Fibroblast of lung (primary cell): ENCODE measurements around the gene MANEAL. TPM values are rescaled to one million over a fixed set of nuclear protein-coding genes. Genes with fewer than 3 reads are reported as not detected.

Source experiments
- DNase-seq, 2 donors: peaks; one replicate each; pipeline versions ENCODE4 v3.0.0 to v3.0.0-alpha.2; 2010; ENCODE audit warnings: low read depth in 2 of 2
- H2AFZ ChIP-seq: 2 replicates; pipeline ENCODE4 v1.5.1; 2012; ENCODE audit warnings: low read length, control low read depth, inconsistent platforms
- H3K27ac ChIP-seq: 2 replicates; pipeline ENCODE4 v1.5.1; 2011; ENCODE audit warnings: low read length, control low read depth; ENCODE audit not compliant: insufficient read depth
- H3K27me3 ChIP-seq: 2 replicates; pipeline ENCODE4 v1.5.1; 2011; ENCODE audit warnings: mild to moderate bottlenecking, low read length; ENCODE audit not compliant: control insufficient read depth, insufficient read depth
- H3K36me3 ChIP-seq: 2 replicates; pipeline ENCODE4 v1.5.1; 2011; ENCODE audit warnings: low read length; ENCODE audit not compliant: control insufficient read depth, insufficient read depth
- H3K4me1 ChIP-seq: 2 replicates; pipeline ENCODE4 v1.5.1; 2011; ENCODE audit warnings: low read length; ENCODE audit not compliant: control insufficient read depth, insufficient read depth; ENCODE audit errors: extremely low read depth
- H3K4me2 ChIP-seq: 2 replicates; pipeline ENCODE4 v1.5.1; 2011; ENCODE audit warnings: low read length, control low read depth; ENCODE audit not compliant: insufficient read depth; ENCODE audit errors: extremely low read depth
- H3K4me3 ChIP-seq, 4 experiments: fragments of 200-600 bp in 1 of 4; sonication (generic) in 1 of 4; replicated peaks in 1 of 4; 2 replicates each; pipeline ENCODE4 v1.5.1; 2011 to 2016; ENCODE audit warnings: low read length in 4 of 4, low read depth in 3 of 4, mild to moderate bottlenecking in 3 of 4, control low read depth in 2 of 4, inconsistent platforms in 1 of 4, mixed read lengths in 1 of 4; ENCODE audit not compliant: insufficient read depth in 1 of 4; ENCODE audit errors: control extremely low read depth in 1 of 4
- H3K79me2 ChIP-seq: 2 replicates; pipeline ENCODE4 v1.5.1; 2012; ENCODE audit warnings: mild to moderate bottlenecking, low read length, inconsistent platforms; ENCODE audit not compliant: control insufficient read depth, insufficient read depth
- H3K9ac ChIP-seq: 2 replicates; pipeline ENCODE4 v1.5.1; 2011; ENCODE audit warnings: mild to moderate bottlenecking, low read length, control low read depth; ENCODE audit not compliant: insufficient read depth
- H3K9me3 ChIP-seq: 2 replicates; pipeline ENCODE4 v1.5.1; 2012; ENCODE audit warnings: low read depth, low read length; ENCODE audit not compliant: control insufficient read depth, insufficient read depth
- H4K20me1 ChIP-seq: 2 replicates; pipeline ENCODE4 v1.5.1; 2011; ENCODE audit warnings: low read length; ENCODE audit not compliant: control insufficient read depth, insufficient read depth; ENCODE audit errors: extremely low read depth
- EZH2 ChIP-seq: IDR thresholded peaks from 2 replicates; pipeline ENCODE4 v1.5.1; 2012; ENCODE audit warnings: low read length, control low read depth, mild to moderate bottlenecking; ENCODE audit errors: missing control alignments
- polyA minus RNA-seq: library from RNA; depleted of rRNA, polyadenylated mRNA; stranded (reverse); fragments of >200 nt; gene quantifications from 2 replicates; pipeline ENCODE4 v1.2.3, GENCODE V29; 2011; ENCODE audit warnings: low replicate concordance
- polyA plus RNA-seq, 2 donors: library from polyadenylated mRNA; depleted of rRNA in 1 of 2; stranded (reverse) in 1 of 2; unstranded in 1 of 2; fragments of >200 nt; gene quantifications; 2 replicates each; pipeline ENCODE4 v1.2.1, GENCODE V29; 2011 to 2012; ENCODE audit warnings: missing spikeins in 1 of 2
- total RNA-seq: library from RNA; depleted of rRNA; stranded (reverse); fragments of >200 nt; gene quantifications from 2 replicates; pipeline ENCODE4 v1.2.1, GENCODE V29; 2014
- TF ChIP-seq, protein P1 (sequence below), 2 donors: IDR thresholded peaks in 1 of 2; conservative IDR thresholded peaks in 1 of 2; 1 replicate in 1 of 2; 2 replicates in 1 of 2; pipeline ENCODE4 v1.5.1; 2011 to 2012; ENCODE audit warnings: low read length in 2 of 2, control low read depth in 1 of 2, inconsistent platforms in 1 of 2, low read depth in 1 of 2, mild to moderate bottlenecking in 1 of 2

Gene MANEAL, protein sequence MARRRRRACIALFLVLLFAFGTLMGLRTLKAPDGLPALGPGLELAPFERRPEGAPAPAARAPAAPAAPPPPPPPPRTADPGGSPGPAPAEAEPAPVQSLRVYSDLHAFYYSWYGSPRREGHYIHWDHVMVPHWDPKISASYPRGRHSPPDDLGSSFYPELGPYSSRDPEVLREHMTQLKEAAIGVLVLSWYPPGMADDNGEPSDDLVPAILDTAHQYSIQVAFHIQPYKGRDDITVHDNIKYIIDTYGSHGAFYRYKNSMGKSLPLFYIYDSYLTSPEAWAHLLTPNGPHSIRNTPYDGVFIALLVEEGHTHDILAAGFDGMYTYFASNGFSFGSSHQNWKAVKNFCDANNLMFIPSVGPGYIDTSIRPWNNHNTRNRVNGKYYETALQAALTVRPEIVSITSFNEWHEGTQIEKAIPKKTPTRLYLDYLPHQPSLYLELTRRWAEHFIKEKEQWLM
- total RNA-seq (0.26 and 0.50 TPM in 2 replicates), polyA plus RNA-seq (0.44 and 0.79 TPM in 2 replicates), polyA minus RNA-seq (0.96 and 7.0 TPM in 2 replicates)
- polyA plus RNA-seq (2012), result 0.30 and 0.57 TPM in 2 replicates

DNA sequence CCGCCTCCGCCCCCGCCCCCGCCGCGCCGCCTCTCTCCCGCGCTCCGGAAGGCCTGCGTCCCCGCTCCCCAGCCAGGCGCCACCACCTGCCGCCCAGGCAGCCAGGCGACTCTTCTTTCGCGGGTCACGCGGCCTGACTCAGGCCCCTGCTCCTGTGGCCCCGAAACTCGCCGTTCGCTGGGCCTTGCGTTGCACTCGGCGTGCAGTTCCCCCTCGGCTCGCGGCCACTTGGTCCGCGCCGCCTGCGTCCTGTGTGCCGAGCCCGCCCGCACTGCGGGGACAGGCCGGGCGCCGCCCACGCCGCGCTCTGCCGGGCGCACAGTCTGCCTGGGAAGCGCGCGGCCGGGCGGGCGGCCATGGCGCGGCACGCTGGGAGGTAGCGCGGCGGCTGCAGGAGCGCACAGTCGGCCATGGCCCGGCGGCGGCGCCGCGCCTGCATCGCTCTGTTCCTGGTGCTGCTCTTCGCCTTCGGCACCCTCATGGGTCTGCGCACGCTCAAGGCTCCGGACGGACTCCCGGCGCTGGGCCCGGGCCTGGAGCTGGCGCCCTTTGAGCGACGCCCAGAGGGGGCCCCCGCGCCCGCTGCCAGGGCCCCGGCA lies at the start of gene MANEAL:
TSS of gene MANEAL (plus strand) at position 75 of the 599 bp plus-strand sequence. CDS start at position 411, 336 bp downstream.
- no peaks in the 10 kb centered on the region for H4K20me1 ChIP-seq
- H2AFZ ChIP-seq, result no peak within 1 kb of the TSS
- H3K36me3 ChIP-seq, result no peaks in the 10 kb centered on the region

DNA sequence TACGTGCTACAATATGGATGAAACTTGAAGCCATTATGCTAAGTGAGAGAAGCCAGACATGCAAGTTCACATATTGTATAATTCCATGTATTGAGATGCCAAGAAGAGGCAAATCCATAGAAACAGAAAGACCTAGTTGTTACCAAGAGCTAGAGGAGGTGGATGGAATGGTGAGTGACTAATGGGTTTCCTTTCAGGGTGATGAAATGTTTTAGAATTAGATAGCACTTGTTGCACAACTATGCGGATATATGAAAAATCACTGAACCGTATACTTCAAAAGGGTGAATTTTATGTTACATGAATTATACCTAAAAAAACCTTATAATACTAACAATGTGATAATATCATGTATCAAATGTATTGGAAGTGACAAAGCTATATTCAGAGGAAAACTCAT lies 46.8 kb upstream of the MANEAL start:
- no peaks in the 10 kb centered on the region for H3K27me3 ChIP-seq

More for the DNA sequence above, at the start of gene MANEAL:
- Histone ChIP-seq H3K4me2 (peak within 1 kb of the TSS; percentile 66), H3K4me3 (peak within 1 kb of the TSS in 2 of 4 experiments; percentile 32 to 51), H3K9ac (no peak within 1 kb of the TSS), H3K27ac (no peak within 1 kb of the TSS), H3K4me1 (no peaks in the 10 kb centered on the region), H3K79me2 (no peaks in the 10 kb centered on the region), H3K27me3 (peaks cover 11% of the 10 kb centered on the region), H3K9me3 (no peaks in the 10 kb centered on the region)
- TF ChIP-seq, protein P1, sequence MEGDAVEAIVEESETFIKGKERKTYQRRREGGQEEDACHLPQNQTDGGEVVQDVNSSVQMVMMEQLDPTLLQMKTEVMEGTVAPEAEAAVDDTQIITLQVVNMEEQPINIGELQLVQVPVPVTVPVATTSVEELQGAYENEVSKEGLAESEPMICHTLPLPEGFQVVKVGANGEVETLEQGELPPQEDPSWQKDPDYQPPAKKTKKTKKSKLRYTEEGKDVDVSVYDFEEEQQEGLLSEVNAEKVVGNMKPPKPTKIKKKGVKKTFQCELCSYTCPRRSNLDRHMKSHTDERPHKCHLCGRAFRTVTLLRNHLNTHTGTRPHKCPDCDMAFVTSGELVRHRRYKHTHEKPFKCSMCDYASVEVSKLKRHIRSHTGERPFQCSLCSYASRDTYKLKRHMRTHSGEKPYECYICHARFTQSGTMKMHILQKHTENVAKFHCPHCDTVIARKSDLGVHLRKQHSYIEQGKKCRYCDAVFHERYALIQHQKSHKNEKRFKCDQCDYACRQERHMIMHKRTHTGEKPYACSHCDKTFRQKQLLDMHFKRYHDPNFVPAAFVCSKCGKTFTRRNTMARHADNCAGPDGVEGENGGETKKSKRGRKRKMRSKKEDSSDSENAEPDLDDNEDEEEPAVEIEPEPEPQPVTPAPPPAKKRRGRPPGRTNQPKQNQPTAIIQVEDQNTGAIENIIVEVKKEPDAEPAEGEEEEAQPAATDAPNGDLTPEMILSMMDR (conservative IDR thresholded peaks at IDR 0.05 in 1 of 2, IDR thresholded peaks at IDR 0.05 in 1 of 2; ENCODE audit: low read depth in 1 of 2, low read length in 2 of 2), result no peak
- TF ChIP-seq EZH2, result no peak
- DNase-seq, result peak; percentile 39 to 61

DNA sequence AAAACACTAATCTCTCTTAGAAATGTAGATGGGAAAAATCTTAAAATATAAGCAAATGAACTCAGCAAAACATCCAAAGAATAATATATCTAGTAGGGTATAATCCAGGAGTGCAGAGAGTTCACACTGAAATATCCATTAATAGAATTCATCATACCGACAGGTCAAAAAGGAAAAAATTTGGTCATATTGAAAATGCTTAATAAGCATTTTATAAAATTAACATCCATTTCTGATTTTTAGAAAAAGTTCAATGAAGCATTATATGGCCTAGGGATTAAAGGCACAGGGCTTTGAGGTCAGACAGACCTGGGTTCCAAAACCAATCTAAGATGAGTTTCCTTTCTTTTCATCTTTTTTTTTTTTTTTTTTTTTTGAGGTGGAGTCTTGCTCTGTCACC lies 45.1 kb upstream of the MANEAL start:
- no peaks in the 10 kb centered on the region for H3K4me1 ChIP-seq
- H4K20me1 ChIP-seq, result no peaks in the 10 kb centered on the region
- no peak overlapping the region for H3K27ac ChIP-seq
- H3K79me2 ChIP-seq, result no peaks in the 10 kb centered on the region
- H3K4me3 ChIP-seq, result no peak overlapping the region
- no peak overlapping the region for H2AFZ ChIP-seq
- no peak for DNase-seq
- H3K9ac ChIP-seq, result no peak overlapping the region
- peaks cover 7% of the 10 kb centered on the region for H3K27me3 ChIP-seq
- no peak overlapping the region for H3K4me2 ChIP-seq
- no peaks in the 10 kb centered on the region for H3K36me3 ChIP-seq
- no peaks in the 10 kb centered on the region for H3K9me3 ChIP-seq
- TF ChIP-seq EZH2, result no peak
- TF ChIP-seq, protein P1 (conservative IDR thresholded peaks at IDR 0.05 in 1 of 2, IDR thresholded peaks at IDR 0.05 in 1 of 2; ENCODE audit: low read depth in 1 of 2, low read length in 2 of 2), result no peak

More for the DNA sequence above, 46.8 kb upstream of the MANEAL start:
- H3K36me3 ChIP-seq, result no peaks in the 10 kb centered on the region
- no peak overlapping the region for H3K4me3 ChIP-seq
- H3K4me2 ChIP-seq, result no peak overlapping the region
- H3K79me2 ChIP-seq, result no peaks in the 10 kb centered on the region
- no peak for TF ChIP-seq EZH2
- TF ChIP-seq, protein P1 (conservative IDR thresholded peaks at IDR 0.05 in 1 of 2, IDR thresholded peaks at IDR 0.05 in 1 of 2; ENCODE audit: low read depth in 1 of 2, low read length in 2 of 2), result no peak
- H3K4me1 ChIP-seq, result no peaks in the 10 kb centered on the region
- no peaks in the 10 kb centered on the region for H4K20me1 ChIP-seq
- no peak for DNase-seq
- H3K9ac ChIP-seq, result no peak overlapping the region
- no peak overlapping the region for H3K27ac ChIP-seq
- no peaks in the 10 kb centered on the region for H3K9me3 ChIP-seq
- H2AFZ ChIP-seq, result no peak overlapping the region
